Activated CD4-positive, alpha-beta T cell treated with anti-CD3 and anti-CD28 coated beads, Interleukin-10, Interleukin-2, amounts not matched to agents 100 ng/mL and 50 ng/mL, durations not matched to agents 16 hours and 8 hours (primary cell): ENCODE data around the gene NCS1.

Experiments
- DNase-seq: peaks from one replicate; pipeline ENCODE4 v3.0.0-alpha.2; 2020

The NCS1 gene

GRCh38 chr9:130172161-130172857, at the start of gene NCS1:
Gene NCS1, plus strand, starts transcription at chr9:130172404. Its CDS starts 260 bp downstream, at chr9:130172664.
- peak; percentile 44 for DNase-seq

- no peak for DNase-seq
Measured at GRCh38 chr9:130122456-130122855, 49.7 kb upstream of the NCS1 start.

GRCh38 chr9:130124085-130124860, 47.9 kb upstream of the NCS1 start:
- no peak for DNase-seq

GRCh38 chr9:130126721-130127433, 45.3 kb upstream of the NCS1 start:
- DNase-seq = no peak

GRCh38 chr9:130128251-130128650, 44.0 kb upstream of the NCS1 start:
- DNase-seq = peak; percentile 92

GRCh38 chr9:130128733-130129431, 43.3 kb upstream of the NCS1 start:
- DNase-seq = peak; percentile 88

- no peak for DNase-seq
Measured at GRCh38 chr9:130129432-130130061, 42.7 kb upstream of the NCS1 start.

GRCh38 chr9:130132746-130133145, 39.5 kb upstream of the NCS1 start:
- DNase-seq = no peak

GRCh38 chr9:130137081-130137640, 35.0 kb upstream of the NCS1 start:
- DNase-seq = no peak

- DNase-seq = no peak
Measured at GRCh38 chr9:130137641-130138081, 34.5 kb upstream of the NCS1 start.

- peak; percentile 22 for DNase-seq
Measured at GRCh38 chr9:130138171-130138653, 34.0 kb upstream of the NCS1 start.

- no peak for DNase-seq
Measured at GRCh38 chr9:130138791-130139190, 33.4 kb upstream of the NCS1 start.

- DNase-seq = no peak
Measured at GRCh38 chr9:130139251-130139650, 33.0 kb upstream of the NCS1 start.

GRCh38 chr9:130140706-130141105, 31.5 kb upstream of the NCS1 start:
- peak; percentile 45 for DNase-seq

GRCh38 chr9:130142056-130142455, 30.1 kb upstream of the NCS1 start:
- no peak for DNase-seq

GRCh38 chr9:130142641-130143040, 29.6 kb upstream of the NCS1 start:
- DNase-seq = no peak

GRCh38 chr9:130143279-130143893, 28.8 kb upstream of the NCS1 start:
- DNase-seq = no peak

GRCh38 chr9:130143958-130144366, 28.2 kb upstream of the NCS1 start:
- no peak for DNase-seq

- no peak for DNase-seq
Measured at GRCh38 chr9:130144703-130145102, 27.5 kb upstream of the NCS1 start.

- no peak for DNase-seq
Measured at GRCh38 chr9:130145658-130146057, 26.5 kb upstream of the NCS1 start.

GRCh38 chr9:130147198-130147597, 25.0 kb upstream of the NCS1 start:
- no peak for DNase-seq
